ENCODE results near the gene CDH10.

DNA sequence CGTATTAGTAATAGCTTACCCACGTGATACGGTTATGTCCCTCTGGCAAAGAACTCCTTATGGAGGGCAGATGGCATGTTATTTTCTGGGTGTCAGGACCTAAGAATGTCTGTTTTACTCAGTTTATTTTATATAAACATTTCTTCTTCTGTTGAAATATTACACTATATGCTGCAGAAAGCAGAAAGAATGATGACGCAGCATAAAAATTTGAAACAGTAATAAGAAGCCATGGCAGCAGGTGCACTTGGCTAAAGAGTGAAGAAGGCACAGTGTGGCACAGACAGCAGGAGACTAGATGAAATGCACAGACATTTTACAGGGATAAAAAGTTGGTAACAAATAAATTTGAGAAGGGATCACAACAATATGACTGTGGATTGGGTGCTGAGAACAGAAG lies 46.3 kb upstream of the CDH10 start:
- TF ChIP-seq RXRA (IDR thresholded peaks at IDR 0.05; ENCODE audit: borderline replicate concordance, low read depth) (no peak), TAF1 (IDR thresholded peaks at IDR 0.05; ENCODE audit: borderline replicate concordance, low read depth, low read length) (no peak), EZH2phosphoT487 (IDR thresholded peaks at IDR 0.05; ENCODE audit: borderline replicate concordance, low read depth) (no peak)
- TF ChIP-seq, protein P1, sequence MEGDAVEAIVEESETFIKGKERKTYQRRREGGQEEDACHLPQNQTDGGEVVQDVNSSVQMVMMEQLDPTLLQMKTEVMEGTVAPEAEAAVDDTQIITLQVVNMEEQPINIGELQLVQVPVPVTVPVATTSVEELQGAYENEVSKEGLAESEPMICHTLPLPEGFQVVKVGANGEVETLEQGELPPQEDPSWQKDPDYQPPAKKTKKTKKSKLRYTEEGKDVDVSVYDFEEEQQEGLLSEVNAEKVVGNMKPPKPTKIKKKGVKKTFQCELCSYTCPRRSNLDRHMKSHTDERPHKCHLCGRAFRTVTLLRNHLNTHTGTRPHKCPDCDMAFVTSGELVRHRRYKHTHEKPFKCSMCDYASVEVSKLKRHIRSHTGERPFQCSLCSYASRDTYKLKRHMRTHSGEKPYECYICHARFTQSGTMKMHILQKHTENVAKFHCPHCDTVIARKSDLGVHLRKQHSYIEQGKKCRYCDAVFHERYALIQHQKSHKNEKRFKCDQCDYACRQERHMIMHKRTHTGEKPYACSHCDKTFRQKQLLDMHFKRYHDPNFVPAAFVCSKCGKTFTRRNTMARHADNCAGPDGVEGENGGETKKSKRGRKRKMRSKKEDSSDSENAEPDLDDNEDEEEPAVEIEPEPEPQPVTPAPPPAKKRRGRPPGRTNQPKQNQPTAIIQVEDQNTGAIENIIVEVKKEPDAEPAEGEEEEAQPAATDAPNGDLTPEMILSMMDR (IDR thresholded peaks at IDR 0.05) = no peak
- TF ChIP-seq, protein P2, sequence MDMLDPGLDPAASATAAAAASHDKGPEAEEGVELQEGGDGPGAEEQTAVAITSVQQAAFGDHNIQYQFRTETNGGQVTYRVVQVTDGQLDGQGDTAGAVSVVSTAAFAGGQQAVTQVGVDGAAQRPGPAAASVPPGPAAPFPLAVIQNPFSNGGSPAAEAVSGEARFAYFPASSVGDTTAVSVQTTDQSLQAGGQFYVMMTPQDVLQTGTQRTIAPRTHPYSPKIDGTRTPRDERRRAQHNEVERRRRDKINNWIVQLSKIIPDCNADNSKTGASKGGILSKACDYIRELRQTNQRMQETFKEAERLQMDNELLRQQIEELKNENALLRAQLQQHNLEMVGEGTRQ (IDR thresholded peaks at IDR 0.05; ENCODE audit: borderline replicate concordance, low read depth, low read length) = no peak
- TF ChIP-seq, protein P3, sequence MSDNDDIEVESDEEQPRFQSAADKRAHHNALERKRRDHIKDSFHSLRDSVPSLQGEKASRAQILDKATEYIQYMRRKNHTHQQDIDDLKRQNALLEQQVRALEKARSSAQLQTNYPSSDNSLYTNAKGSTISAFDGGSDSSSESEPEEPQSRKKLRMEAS (IDR thresholded peaks at IDR 0.05; ENCODE audit: low read depth) = no peak
